HepG2 (cell line): ENCODE data around the gene COX4I2. TPM values are rescaled to one million over a fixed set of nuclear protein-coding genes. Genes with fewer than 3 reads are reported as not detected.

Source experiments
- BRD4 ChIP-seq: sonication (generic); formaldehyde crosslinking; IDR thresholded peaks from 2 replicates; pipeline ENCODE4 v1.4.0; 2020; ENCODE audit warnings: missing genetic modification reagents
- CHD4 ChIP-seq: fragments of 200-600 bp; sonication (generic); IDR thresholded peaks from 2 replicates; pipeline ENCODE4 v1.7.0; 2017; ENCODE audit warnings: mild to moderate bottlenecking, low read length, borderline replicate concordance
- CREB1 ChIP-seq, 2 experiments: fragments of 450-650 bp in 1 of 2; IDR thresholded peaks; 2 replicates each; pipeline ENCODE4 v1.6.1; 2016 to 2017; ENCODE audit warnings: control low read depth in 1 of 2, mild to moderate bottlenecking in 1 of 2, missing compliant biosample characterization in 1 of 2, missing genetic modification characterization in 1 of 2
- FOXP4 ChIP-seq: sonication (generic); formaldehyde crosslinking; IDR thresholded peaks from 2 replicates; pipeline ENCODE4 v1.4.0; 2020; ENCODE audit warnings: missing genetic modification reagents
- HNRNPH1 ChIP-seq: fragments of 200-400 bp; formaldehyde crosslinking; optimal IDR thresholded peaks from 2 replicates; pipeline ENCODE3; 2017; ENCODE audit warnings: mild to moderate bottlenecking, low read depth, low read length
- HNRNPK ChIP-seq: fragments of 200-400 bp; formaldehyde crosslinking; IDR thresholded peaks from 2 replicates; pipeline ENCODE4 v1.6.1; 2018; ENCODE audit warnings: low read length, low read depth, moderate library complexity, mild to moderate bottlenecking; ENCODE audit not compliant: poor library complexity, severe bottlenecking
- KDM6A ChIP-seq: IDR thresholded peaks from 2 replicates; pipeline ENCODE4 v1.6.1; 2016; ENCODE audit warnings: low read depth
- KLF6 ChIP-seq: IDR thresholded peaks from 2 replicates; pipeline ENCODE4 v1.8.0; 2016; ENCODE audit warnings: missing biosample characterization, missing genetic modification reagents
- NCOA2 ChIP-seq: sonication (generic); formaldehyde crosslinking; IDR thresholded peaks from 2 replicates; pipeline ENCODE4 v1.8.0; 2022; ENCODE audit warnings: inconsistent platforms
- NCOA5 ChIP-seq: sonication (generic); formaldehyde crosslinking; IDR thresholded peaks from 2 replicates; pipeline ENCODE4 v1.4.0; 2020; ENCODE audit warnings: missing genetic modification reagents
- RFX3 ChIP-seq: IDR thresholded peaks from 2 replicates; pipeline ENCODE4 v1.6.1; 2016; ENCODE audit warnings: missing biosample characterization, missing genetic modification reagents
- SMAD3 ChIP-seq: sonication (generic); formaldehyde crosslinking; IDR thresholded peaks from 2 replicates; pipeline ENCODE4 v1.4.0; 2020; ENCODE audit warnings: missing genetic modification reagents
- SNAPC5 ChIP-seq: sonication (generic); formaldehyde crosslinking; IDR thresholded peaks from 2 replicates; pipeline ENCODE4 v1.8.1; 2023; ENCODE audit warnings: mild to moderate bottlenecking, missing genetic modification reagents, borderline replicate concordance
- SP4 ChIP-seq: sonication (generic); formaldehyde crosslinking; IDR thresholded peaks from 2 replicates; pipeline ENCODE4 v1.8.1; 2023; ENCODE audit warnings: mild to moderate bottlenecking, missing genetic modification reagents
- TARDBP ChIP-seq: sonication (generic); formaldehyde crosslinking; IDR thresholded peaks from 2 replicates; pipeline ENCODE4 v1.8.0; 2022; ENCODE audit warnings: mild to moderate bottlenecking, missing genetic modification reagents
- ZNF205 ChIP-seq: IDR thresholded peaks from 2 replicates; pipeline ENCODE4 v1.6.1; 2018; ENCODE audit warnings: missing biosample characterization, missing genetic modification reagents
- ZNF75D ChIP-seq: sonication (generic); formaldehyde crosslinking; IDR thresholded peaks from 2 replicates; pipeline ENCODE4 v1.8.1; 2023; ENCODE audit warnings: missing genetic modification reagents, mild to moderate bottlenecking, borderline replicate concordance
- ZNF788 ChIP-seq: sonication (generic); formaldehyde crosslinking; IDR thresholded peaks from 2 replicates; pipeline ENCODE4 v1.5.0; 2020; ENCODE audit warnings: mild to moderate bottlenecking, missing genetic modification reagents, borderline replicate concordance
- ZNF841 ChIP-seq: sonication (generic); formaldehyde crosslinking; IDR thresholded peaks from 2 replicates; pipeline ENCODE4 v1.8.1; 2023; ENCODE audit warnings: missing genetic modification reagents, borderline replicate concordance
- polyA plus RNA-seq, 8 experiments: library from polyadenylated mRNA; depleted of rRNA in 3 of 8; stranded (reverse) in 7 of 8; unstranded in 1 of 8; fragments of >200 nt; fragmentation: Illumina TruSeq in 4 of 8; extraction: Trizol in 4 of 8; gene quantifications; 2 replicates each; pipeline versions ENCODE4 v1.2.1 to v1.2.3, GENCODE V29; 2011 to 2016; ENCODE audit warnings: low read depth in 4 of 8, missing spikeins in 1 of 8, mixed read lengths in 1 of 8; ENCODE audit not compliant: insufficient read depth in 1 of 8
- total RNA-seq, 5 experiments: library from RNA; depleted of rRNA; stranded (reverse); fragments of >200 nt; fragmentation: Illumina TruSeq; extraction: Trizol; gene quantifications; 2 replicates each; pipeline ENCODE4 v1.2.3, GENCODE V29; 2016; ENCODE audit warnings: low read depth in 1 of 5
- TF ChIP-seq, protein P1 (sequence below): sonication (generic); formaldehyde crosslinking; conservative IDR thresholded peaks from 2 replicates; pipeline ENCODE4 v1.4.0; 2020; ENCODE audit warnings: missing genetic modification reagents
- TF ChIP-seq, protein P2 (sequence below): sonication (generic); formaldehyde crosslinking; IDR thresholded peaks from 2 replicates; pipeline ENCODE4 v1.5.0; 2020; ENCODE audit warnings: missing genetic modification reagents
- TF ChIP-seq, protein P3 (sequence below): sonication (generic); formaldehyde crosslinking; IDR thresholded peaks from 2 replicates; pipeline ENCODE4 v1.4.0; 2020; ENCODE audit warnings: missing genetic modification reagents
- TF ChIP-seq, protein P4 (sequence below): sonication (generic); formaldehyde crosslinking; IDR thresholded peaks from 2 replicates; pipeline ENCODE4 v1.4.0; 2020; ENCODE audit warnings: missing genetic modification reagents

Gene COX4I2
- total and polyA plus RNA-seq, 2 of the 13 experiments (the other 11 are each of a cell fraction or from before 2014, with no cell fraction given): 1.1 TPM; not detected in 1

- TF ChIP-seq HNRNPH1 (peak; percentile 14), HNRNPK (peak; percentile 40), NCOA5 (CRISPR knock-in tag) (0 out of 2 replicates have a peak, but pooled peaks have one; percentile 75), TARDBP (CRISPR knock-in tag) (peak; percentile 54), SNAPC5 (CRISPR knock-in tag) (peak; percentile 25; the same call in 1 of the 2 replicates), ZNF75D (CRISPR knock-in tag) (0 out of 2 replicates have a peak, but pooled peaks have one; percentile 16), KLF6 (CRISPR knock-in tag) (0 out of 2 replicates have a peak, but pooled peaks have one; percentile 17), ZNF841 (no peak), ZNF788 (CRISPR knock-in tag) (0 out of 2 replicates have a peak, but pooled peaks have one; percentile 6), NCOA2 (0 out of 2 replicates have a peak, but pooled peaks have one; percentile 5), SMAD3 (0 out of 2 replicates have a peak, but pooled peaks have one; percentile 29), KDM6A (CRISPR knock-in tag) (peak; percentile 0; the same call in 1 of the 2 replicates), ZNF205 (CRISPR knock-in tag) (no peak), CHD4 (peak; percentile 91; the same call in 1 of the 2 replicates), RFX3 (CRISPR knock-in tag) (0 out of 2 replicates have a peak, but pooled peaks have one; percentile 0), FOXP4 (CRISPR knock-in tag) (peak; percentile 10; the same call in 1 of the 2 replicates), SP4 (CRISPR knock-in tag) (peak; percentile 25; the same call in 1 of the 2 replicates), BRD4 (CRISPR knock-in tag) (no peak; the same call in 1 of the 2 replicates), CREB1 (IDR thresholded peaks at IDR 0.05) (no peak), CREB1 (CRISPR knock-in tag; IDR thresholded peaks at IDR 0.05) (no peak)
- TF ChIP-seq, protein P1, sequence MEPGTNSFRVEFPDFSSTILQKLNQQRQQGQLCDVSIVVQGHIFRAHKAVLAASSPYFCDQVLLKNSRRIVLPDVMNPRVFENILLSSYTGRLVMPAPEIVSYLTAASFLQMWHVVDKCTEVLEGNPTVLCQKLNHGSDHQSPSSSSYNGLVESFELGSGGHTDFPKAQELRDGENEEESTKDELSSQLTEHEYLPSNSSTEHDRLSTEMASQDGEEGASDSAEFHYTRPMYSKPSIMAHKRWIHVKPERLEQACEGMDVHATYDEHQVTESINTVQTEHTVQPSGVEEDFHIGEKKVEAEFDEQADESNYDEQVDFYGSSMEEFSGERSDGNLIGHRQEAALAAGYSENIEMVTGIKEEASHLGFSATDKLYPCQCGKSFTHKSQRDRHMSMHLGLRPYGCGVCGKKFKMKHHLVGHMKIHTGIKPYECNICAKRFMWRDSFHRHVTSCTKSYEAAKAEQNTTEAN (CRISPR knock-in tag): peak; percentile 2; the same call in 1 of the 2 replicates
- TF ChIP-seq, protein P2, sequence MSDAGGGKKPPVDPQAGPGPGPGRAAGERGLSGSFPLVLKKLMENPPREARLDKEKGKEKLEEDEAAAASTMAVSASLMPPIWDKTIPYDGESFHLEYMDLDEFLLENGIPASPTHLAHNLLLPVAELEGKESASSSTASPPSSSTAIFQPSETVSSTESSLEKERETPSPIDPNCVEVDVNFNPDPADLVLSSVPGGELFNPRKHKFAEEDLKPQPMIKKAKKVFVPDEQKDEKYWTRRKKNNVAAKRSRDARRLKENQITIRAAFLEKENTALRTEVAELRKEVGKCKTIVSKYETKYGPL (CRISPR knock-in tag): no peak
- TF ChIP-seq, protein P3, sequence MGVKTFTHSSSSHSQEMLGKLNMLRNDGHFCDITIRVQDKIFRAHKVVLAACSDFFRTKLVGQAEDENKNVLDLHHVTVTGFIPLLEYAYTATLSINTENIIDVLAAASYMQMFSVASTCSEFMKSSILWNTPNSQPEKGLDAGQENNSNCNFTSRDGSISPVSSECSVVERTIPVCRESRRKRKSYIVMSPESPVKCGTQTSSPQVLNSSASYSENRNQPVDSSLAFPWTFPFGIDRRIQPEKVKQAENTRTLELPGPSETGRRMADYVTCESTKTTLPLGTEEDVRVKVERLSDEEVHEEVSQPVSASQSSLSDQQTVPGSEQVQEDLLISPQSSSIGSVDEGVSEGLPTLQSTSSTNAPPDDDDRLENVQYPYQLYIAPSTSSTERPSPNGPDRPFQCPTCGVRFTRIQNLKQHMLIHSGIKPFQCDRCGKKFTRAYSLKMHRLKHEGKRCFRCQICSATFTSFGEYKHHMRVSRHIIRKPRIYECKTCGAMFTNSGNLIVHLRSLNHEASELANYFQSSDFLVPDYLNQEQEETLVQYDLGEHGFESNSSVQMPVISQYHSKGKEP (CRISPR knock-in tag): 0 out of 2 replicates have a peak, but pooled peaks have one; percentile 55
- TF ChIP-seq, protein P4, sequence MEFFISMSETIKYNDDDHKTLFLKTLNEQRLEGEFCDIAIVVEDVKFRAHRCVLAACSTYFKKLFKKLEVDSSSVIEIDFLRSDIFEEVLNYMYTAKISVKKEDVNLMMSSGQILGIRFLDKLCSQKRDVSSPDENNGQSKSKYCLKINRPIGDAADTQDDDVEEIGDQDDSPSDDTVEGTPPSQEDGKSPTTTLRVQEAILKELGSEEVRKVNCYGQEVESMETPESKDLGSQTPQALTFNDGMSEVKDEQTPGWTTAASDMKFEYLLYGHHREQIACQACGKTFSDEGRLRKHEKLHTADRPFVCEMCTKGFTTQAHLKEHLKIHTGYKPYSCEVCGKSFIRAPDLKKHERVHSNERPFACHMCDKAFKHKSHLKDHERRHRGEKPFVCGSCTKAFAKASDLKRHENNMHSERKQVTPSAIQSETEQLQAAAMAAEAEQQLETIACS (CRISPR knock-in tag): peak; percentile 7; the same call in 1 of the 2 replicates
Measured at GRCh38 chr20:31607640-31608250, 30.0 kb upstream of the COX4I2 start (continued).
